ENCODE results near the gene NPIPB2. TPM values are rescaled to one million over a fixed set of nuclear protein-coding genes. Genes with fewer than 3 reads are reported as not detected.

NPIPB2 gene
- total and polyA plus RNA-seq, 7 experiments from 2014 or later = 2.2 to 31.0 (median 15.3) TPM

DNA sequence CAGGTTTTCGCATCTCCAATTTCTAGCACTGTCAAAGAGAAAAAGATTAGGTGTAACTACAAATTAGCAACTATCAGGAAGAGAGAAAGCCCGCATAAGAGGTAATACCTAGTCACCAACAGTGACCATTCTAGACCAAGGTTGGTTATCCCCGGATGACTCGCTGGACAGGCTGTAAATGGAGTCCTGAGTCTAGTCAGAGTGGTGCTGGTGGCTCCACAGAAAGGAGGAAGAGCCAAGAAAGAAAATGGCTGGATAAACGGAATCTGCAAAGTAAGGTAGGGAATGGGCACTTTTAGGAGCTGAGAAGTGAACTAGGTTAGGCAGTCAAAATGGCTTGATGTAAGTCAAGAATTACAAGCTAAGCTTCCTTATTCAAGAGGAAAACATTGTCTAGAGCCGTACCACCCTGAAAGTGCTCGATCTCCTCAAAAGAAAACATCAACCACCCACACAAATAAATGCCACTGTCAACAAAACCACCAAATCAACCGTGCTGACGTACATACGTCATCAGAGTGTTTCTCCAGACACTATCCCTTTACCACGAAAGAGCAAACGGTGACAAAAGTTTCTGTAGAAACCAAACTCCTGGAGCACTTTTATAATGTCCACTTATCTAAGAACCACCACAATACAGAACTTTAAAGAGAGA is 28.3 kb downstream of the NPIPB2 start:
- peak overlapping the region; percentile 74 for H3K4me3 ChIP-seq (ENCODE audit: low read length)
- peaks cover 0 to 11% (median 0%) of the 10 kb centered on the region in 5 donors for H3K36me3 Mint-ChIP-seq
- H3K4me1 ChIP-seq (ENCODE audit: control insufficient read depth in 2 of 2, insufficient read depth in 2 of 2, low read length in 2 of 2) = peaks cover 17 to 36% of the 10 kb centered on the region in 2 donors
- peaks cover 0 to 8% (median 0%) of the 10 kb centered on the region in 11 donors for H3K9me3 Mint-ChIP-seq
- POLR2A ChIA-PET = interaction anchor here (0.6 to 3.4 kb wide), 8 partner anchors 9 to 95 kb away, joined by 3 to 10 read pairs (median 4); partner anchors contain the start of genes RSL1D1 and SNX29
- H3K27me3 ChIP-seq (ENCODE audit: control insufficient read depth in 2 of 2, insufficient read depth in 2 of 2, low read length in 2 of 2) = no peaks in the 10 kb centered on the region
- H3K27ac Mint-ChIP-seq = peak overlapping the region; percentile 82 to 98 (median 94)
- ATAC-seq (peak; percentile 31), DNase-seq (peak in 7 of 9 donors; percentile 49 to 79 (median 72))
- peaks cover 0 to 3% (median 0%) of the 10 kb centered on the region in 5 donors for H3K27me3 Mint-ChIP-seq
- H3K27ac ChIP-seq (ENCODE audit: low read depth, low read length) = peak overlapping the region; percentile 87
- no peaks in the 10 kb centered on the region for H3K9me3 ChIP-seq (ENCODE audit: control insufficient read depth in 2 of 3, low read length in 3 of 3)
- peak overlapping the region; percentile 84 to 99 (median 96) for H3K4me3 Mint-ChIP-seq
- peaks cover 0 to 3% (median 0%) of the 10 kb centered on the region in 3 experiments for H3K36me3 ChIP-seq (ENCODE audit: control insufficient read depth in 2 of 3, insufficient read depth in 3 of 3, low read length in 3 of 3)
- peaks cover 32 to 59% (median 53%) of the 10 kb centered on the region in 7 donors for H3K4me1 Mint-ChIP-seq
- CTCF ChIA-PET = no interaction called here
- intact Hi-C loops (cut with micrococcal nuclease) = loop anchor here in 1 of 2 donors (1.0 to 10.0 kb wide), 3 partner anchors 7 to 349 kb away; no protein-coding TSS in a partner anchor

DNA sequence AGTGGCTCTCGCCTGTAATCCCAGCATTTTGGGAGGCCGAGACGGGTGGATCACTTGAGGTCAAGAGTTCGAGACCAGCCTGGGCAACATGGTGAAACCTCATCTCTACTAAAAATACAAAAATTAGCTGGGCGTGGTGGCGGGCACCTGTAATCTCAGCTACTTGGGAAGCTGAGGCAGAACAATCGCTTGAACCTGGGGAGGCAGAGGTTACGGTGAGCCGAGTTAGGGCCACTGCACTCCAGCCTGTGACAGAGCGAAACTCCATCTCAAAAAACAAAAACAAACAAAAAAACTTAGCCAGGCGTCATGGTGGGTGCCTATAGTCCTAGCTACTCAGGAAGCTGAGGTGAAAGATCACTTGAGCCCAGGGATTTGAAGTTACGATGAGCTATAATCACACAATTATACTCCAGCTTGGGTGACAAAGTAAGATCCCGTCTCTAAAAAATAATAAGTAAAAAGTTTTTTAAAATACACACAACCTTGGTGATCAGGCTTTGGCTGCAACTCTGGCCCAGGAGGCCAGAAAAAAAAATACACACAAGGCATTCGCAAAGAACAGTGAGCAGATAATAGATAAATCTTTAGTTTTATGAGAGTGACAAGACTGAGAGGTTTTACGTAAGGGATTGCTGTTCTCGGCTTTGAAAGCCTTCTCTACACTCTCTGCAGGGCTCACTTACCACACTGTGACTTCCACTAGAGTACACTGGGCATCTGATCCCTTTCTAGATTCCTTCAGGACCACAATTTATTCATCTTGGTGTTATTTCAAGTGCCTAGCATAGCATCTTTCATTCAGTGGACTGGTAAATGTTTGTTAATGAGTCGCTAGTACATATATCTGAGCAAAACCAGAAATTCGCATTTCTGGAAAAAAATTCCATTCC is 31.9 kb downstream of the NPIPB2 start:
- Mint-ChIP-seq H3K9me3 (peaks cover 0 to 2% (median 0%) of the 10 kb centered on the region in 11 donors), H3K4me3 (peak overlapping the region; percentile 1 to 71 (median 56)), H3K4me1 (peaks cover 42 to 81% (median 71%) of the 10 kb centered on the region in 7 donors), H3K36me3 (peaks cover 0 to 13% (median 9%) of the 10 kb centered on the region in 5 donors), H3K27me3 (no peaks in the 10 kb centered on the region), H3K27ac (peak overlapping the region; percentile 20 to 79 (median 44))
- ATAC-seq (no peak), DNase-seq (no peak)
- Histone ChIP-seq H3K36me3 (ENCODE audit: control insufficient read depth in 2 of 3, insufficient read depth in 3 of 3, low read length in 3 of 3) (peaks cover 0 to 21% (median 0%) of the 10 kb centered on the region in 3 experiments), H3K4me3 (ENCODE audit: low read length) (no peak overlapping the region), H3K27me3 (ENCODE audit: control insufficient read depth in 2 of 2, insufficient read depth in 2 of 2, low read length in 2 of 2) (no peaks in the 10 kb centered on the region), H3K9me3 (ENCODE audit: control insufficient read depth in 2 of 3, low read length in 3 of 3) (no peaks in the 10 kb centered on the region), H3K27ac (ENCODE audit: low read depth, low read length) (no peak overlapping the region), H3K4me1 (ENCODE audit: control insufficient read depth in 2 of 2, insufficient read depth in 2 of 2, low read length in 2 of 2) (peaks cover 23 to 37% of the 10 kb centered on the region in 2 donors)
- CTCF ChIA-PET = no interaction called here
- intact Hi-C loops (cut with micrococcal nuclease) = loop anchor here in 1 of 2 donors (10.0 kb wide), 1 partner anchor 345 kb away; no protein-coding TSS in a partner anchor
- POLR2A ChIA-PET = no interaction called here

DNA sequence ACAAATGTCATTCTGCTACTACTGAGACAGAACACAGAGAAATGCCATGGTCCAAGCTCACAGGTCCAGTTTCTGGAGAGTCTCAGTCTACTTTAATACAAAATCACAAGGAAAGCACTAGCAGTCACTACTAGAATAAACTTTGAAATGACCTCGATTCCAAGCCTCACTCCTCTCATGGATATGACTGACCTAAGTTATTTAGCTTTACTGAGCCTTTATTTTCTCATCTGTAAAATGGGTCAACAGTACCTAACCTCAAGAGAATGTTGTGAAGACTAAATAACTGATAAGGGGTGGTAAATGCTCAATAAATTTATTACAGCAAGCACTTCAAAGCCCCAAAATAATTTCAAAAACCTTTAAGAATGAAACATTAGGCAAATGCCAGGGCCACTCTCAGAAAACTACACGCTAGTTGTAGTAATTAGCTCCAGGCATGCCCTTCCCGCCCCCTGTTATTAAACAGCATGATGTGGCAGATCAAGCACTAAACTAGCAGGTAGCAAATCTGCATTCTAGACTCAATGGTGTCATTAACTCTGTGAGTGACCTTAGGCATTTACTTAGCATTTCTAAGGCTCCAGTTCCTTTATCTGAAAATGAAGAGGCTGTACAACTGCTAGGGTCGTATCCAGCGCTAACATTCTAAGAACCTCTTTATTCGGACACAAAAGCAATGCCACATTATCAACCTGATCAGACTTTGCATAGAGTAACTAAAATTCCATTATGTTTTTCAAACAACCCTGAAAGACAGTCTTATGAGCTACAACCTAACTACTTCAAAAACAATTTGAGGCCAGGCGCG is 34.5 kb downstream of the NPIPB2 start:
- Mint-ChIP-seq H3K4me3 (peak overlapping the region in 6 of 10 donors; percentile 16 to 54 (median 29)), H3K9me3 (peaks cover 0 to 2% (median 0%) of the 10 kb centered on the region in 11 donors), H3K4me1 (peaks cover 33 to 85% (median 67%) of the 10 kb centered on the region in 7 donors), H3K27ac (peak overlapping the region in 6 of 9 donors; percentile 8 to 65 (median 38)), H3K27me3 (no peaks in the 10 kb centered on the region), H3K36me3 (peaks cover 0 to 9% (median 8%) of the 10 kb centered on the region in 5 donors)
- Histone ChIP-seq H3K36me3 (ENCODE audit: control insufficient read depth in 2 of 3, insufficient read depth in 3 of 3, low read length in 3 of 3) (peaks cover 0 to 20% (median 0%) of the 10 kb centered on the region in 3 experiments), H3K27ac (ENCODE audit: low read depth, low read length) (no peak overlapping the region), H3K9me3 (ENCODE audit: control insufficient read depth in 2 of 3, low read length in 3 of 3) (no peaks in the 10 kb centered on the region), H3K4me1 (ENCODE audit: control insufficient read depth in 2 of 2, insufficient read depth in 2 of 2, low read length in 2 of 2) (peaks cover 12 to 24% of the 10 kb centered on the region in 2 donors), H3K4me3 (ENCODE audit: low read length) (no peak overlapping the region), H3K27me3 (ENCODE audit: control insufficient read depth in 2 of 2, insufficient read depth in 2 of 2, low read length in 2 of 2) (no peaks in the 10 kb centered on the region)
- POLR2A ChIA-PET = no interaction called here
- ATAC-seq (no peak), DNase-seq (no peak)
- intact Hi-C loops (cut with micrococcal nuclease) = no loop called here
- CTCF ChIA-PET = no interaction called here

DNA sequence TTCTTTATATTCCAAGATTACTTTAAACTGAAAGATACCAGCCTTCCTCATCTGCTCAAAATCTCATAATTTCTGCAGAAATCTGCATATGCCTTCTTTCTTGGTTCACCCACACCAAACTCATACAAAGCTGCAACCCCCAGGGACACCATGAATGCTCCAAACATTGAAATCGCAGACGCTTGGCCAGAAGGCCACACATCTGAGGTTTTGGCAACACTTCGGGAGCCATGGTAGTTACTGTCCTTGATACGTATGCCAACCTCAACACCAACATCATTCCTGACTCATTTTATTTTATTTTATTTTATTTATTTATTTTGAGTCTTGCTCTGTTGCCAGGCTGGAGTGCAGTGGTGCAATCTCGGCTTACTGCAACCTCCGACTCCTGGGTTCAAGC is 37.9 kb downstream of the NPIPB2 start:
- ChIA-PET CTCF (no interaction called here), POLR2A (interaction anchor here (0.6 to 1.5 kb wide), 2 partner anchors 10 to 20 kb away, joined by 3 read pairs; no protein-coding TSS in a partner anchor)
- Mint-ChIP-seq H3K36me3 (peaks cover 0 to 9% (median 4%) of the 10 kb centered on the region in 5 donors), H3K27ac (peak overlapping the region in 3 of 9 donors; percentile 26 to 58 (median 41)), H3K9me3 (no peaks in the 10 kb centered on the region), H3K4me1 (peaks cover 39 to 79% (median 63%) of the 10 kb centered on the region in 7 donors), H3K4me3 (no peak overlapping the region), H3K27me3 (no peaks in the 10 kb centered on the region)
- intact Hi-C loops (cut with micrococcal nuclease) = no loop called here
- Histone ChIP-seq H3K4me3 (ENCODE audit: low read length) (no peak overlapping the region), H3K27ac (ENCODE audit: low read depth, low read length) (no peak overlapping the region), H3K36me3 (ENCODE audit: control insufficient read depth in 2 of 3, insufficient read depth in 3 of 3, low read length in 3 of 3) (peaks cover 0 to 24% (median 0%) of the 10 kb centered on the region in 3 experiments), H3K27me3 (ENCODE audit: control insufficient read depth in 2 of 2, insufficient read depth in 2 of 2, low read length in 2 of 2) (no peaks in the 10 kb centered on the region), H3K4me1 (ENCODE audit: control insufficient read depth in 2 of 2, insufficient read depth in 2 of 2, low read length in 2 of 2) (peaks cover 18 to 21% of the 10 kb centered on the region in 2 donors), H3K9me3 (ENCODE audit: control insufficient read depth in 2 of 3, low read length in 3 of 3) (no peaks in the 10 kb centered on the region)
- ATAC-seq (no peak), DNase-seq (no peak)

DNA sequence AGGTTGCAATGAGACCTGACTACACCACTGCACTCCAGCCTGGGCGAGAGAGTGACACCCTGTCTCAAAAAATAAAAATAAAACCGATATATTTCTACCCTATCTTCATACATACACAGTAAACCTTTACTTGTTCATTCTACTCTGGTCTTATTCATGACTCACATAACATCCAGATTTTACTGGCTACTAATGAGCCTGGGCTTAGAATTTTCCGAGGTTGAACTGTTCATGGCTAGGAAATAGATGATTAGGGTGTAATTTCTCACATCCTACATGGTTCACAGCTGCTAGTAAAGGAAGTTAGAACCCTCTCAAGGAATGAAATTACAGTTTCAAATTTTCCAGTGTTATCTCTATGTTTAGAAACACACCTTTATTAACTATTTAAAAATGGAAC is 40.8 kb downstream of the NPIPB2 start:
- Histone ChIP-seq H3K27ac (ENCODE audit: low read depth, low read length) (no peak overlapping the region), H3K27me3 (ENCODE audit: control insufficient read depth in 2 of 2, insufficient read depth in 2 of 2, low read length in 2 of 2) (no peaks in the 10 kb centered on the region), H3K36me3 (ENCODE audit: control insufficient read depth in 2 of 3, insufficient read depth in 3 of 3, low read length in 3 of 3) (peaks cover 0 to 13% (median 4%) of the 10 kb centered on the region in 3 experiments), H3K4me3 (ENCODE audit: low read length) (no peak overlapping the region), H3K4me1 (ENCODE audit: control insufficient read depth in 2 of 2, insufficient read depth in 2 of 2, low read length in 2 of 2) (peaks cover 13 to 15% of the 10 kb centered on the region in 2 donors), H3K9me3 (ENCODE audit: control insufficient read depth in 2 of 3, low read length in 3 of 3) (no peaks in the 10 kb centered on the region)
- ChIA-PET CTCF (no interaction called here), POLR2A (no interaction called here)
- Mint-ChIP-seq H3K9me3 (no peaks in the 10 kb centered on the region), H3K36me3 (peaks cover 0 to 14% (median 4%) of the 10 kb centered on the region in 5 donors), H3K4me3 (peak overlapping the region in 1 of 10 donors; percentile 43), H3K27me3 (no peaks in the 10 kb centered on the region), H3K27ac (peak overlapping the region in 5 of 9 donors; percentile 21 to 69 (median 45)), H3K4me1 (peaks cover 40 to 77% (median 60%) of the 10 kb centered on the region in 7 donors)
- DNase-seq (no peak), ATAC-seq (no peak)
- intact Hi-C loops (cut with micrococcal nuclease) = no loop called here

Data from naive thymus-derived CD4-positive, alpha-beta T cell (primary cell).